HepG2 (cell line): ENCODE measurements around the gene SRP9. TPM values are rescaled to one million over a fixed set of nuclear protein-coding genes. Genes with fewer than 3 reads are reported as not detected.

Experiments
- ATAC-seq: fragments of 200-7000 bp; cut with Tn5 transposase; 3 replicates; pipeline ENCODE4 v1.9.1; 2020; ENCODE audit warnings: mild to moderate bottlenecking, moderate library complexity
- BruUV-seq: library from RNA; stranded (reverse); fragments of 400-500 nt; replicated peaks from 2 replicates; lab custom pipeline; 2021; lab: Mats Ljungman, UMichigan
- CTCF ChIA-PET: fragments of 300-600 bp; formaldehyde crosslinking; extraction: SDS; loops from one replicate; lab custom pipeline; 2021; ENCODE audit warnings: low total read pairs, inconsistent platforms, low intra/inter-chr PET ratio; lab: Yijun Ruan, JAX
- POLR2A ChIA-PET: fragments of 350-600 bp; sonication (Branson Sonifier 250); formaldehyde crosslinking; loops from one replicate; lab custom pipeline; 2020; ENCODE audit warnings: antibody characterized with exemption, inconsistent platforms; lab: Yijun Ruan, JAX
- DNase-seq: peaks from one replicate; pipeline ENCODE4 v3.0.0-alpha.2; 2015; ENCODE audit warnings: low spot score
- FAIRE-seq: peaks from 3 replicates; lab custom pipeline; 2011; peaks lifted over from hg19 to GRCh38; lab: Jason Lieb, UNC
- H2AFZ ChIP-seq: one replicate; pipeline ENCODE4 v1.6.1; 2011; ENCODE audit warnings: low read length, inconsistent platforms
- H3K27ac ChIP-seq: fragments of 300-600 bp; 3 replicates; pipeline ENCODE4 v1.8.0; 2011; ENCODE audit warnings: mixed run types, mild to moderate bottlenecking, mixed read lengths, low read length, inconsistent platforms; ENCODE audit not compliant: insufficient read depth; ENCODE audit errors: extremely low read length
- H3K27me3 ChIP-seq, 2 experiments: fragments of 200-600 bp in 1 of 2; 2 replicates in 1 of 2; 3 replicates in 1 of 2; pipeline versions ENCODE4 v1.6.0 to v1.8.0; 2011; ENCODE audit warnings: low read length in 2 of 2, mild to moderate bottlenecking in 2 of 2, moderate library complexity in 2 of 2, inconsistent platforms in 1 of 2; ENCODE audit not compliant: insufficient read depth in 2 of 2, control insufficient read depth in 1 of 2
- H3K36me3 ChIP-seq, 2 experiments: fragments of 200-600 bp in 1 of 2; replicated peaks in 1 of 2; 2 replicates in 1 of 2; 3 replicates in 1 of 2; pipeline versions ENCODE4 v1.5.1 to v1.8.0; 2011; ENCODE audit warnings: low read length in 2 of 2, inconsistent platforms in 1 of 2; ENCODE audit not compliant: insufficient read depth in 2 of 2, control insufficient read depth in 1 of 2
- H3K4me1 ChIP-seq: 2 replicates; pipeline ENCODE4 v1.5.1; 2012; ENCODE audit warnings: low read length, inconsistent platforms; ENCODE audit not compliant: insufficient read depth
- H3K4me2 ChIP-seq: 2 replicates; pipeline ENCODE4 v1.6.0; 2011; ENCODE audit warnings: low read depth, low read length, inconsistent platforms
- H3K4me3 ChIP-seq, 3 experiments: fragments of 200-600 bp in 1 of 3; sonication (generic), shearing (Covaris generic) in 1 of 3; replicated peaks in 1 of 3; 2 replicates each; pipeline ENCODE4 v1.5.1; 2011 to 2016; ENCODE audit warnings: low read length in 3 of 3, inconsistent platforms in 2 of 3, low read depth in 2 of 3, mild to moderate bottlenecking in 2 of 3, control low read depth in 1 of 3, mixed read lengths in 1 of 3; ENCODE audit not compliant: insufficient read depth in 1 of 3
- H3K79me2 ChIP-seq: one replicate; pipeline ENCODE4 v1.6.1; 2011; ENCODE audit warnings: low read length, inconsistent platforms; ENCODE audit not compliant: insufficient read depth
- H3K9ac ChIP-seq: 2 replicates; pipeline ENCODE4 v1.6.0; 2011; ENCODE audit warnings: mild to moderate bottlenecking, low read depth, low read length, inconsistent platforms; ENCODE audit not compliant: insufficient read depth
- H3K9me3 ChIP-seq: 2 replicates; pipeline ENCODE4 v1.5.1; 2012; ENCODE audit warnings: mild to moderate bottlenecking, low read length
- H4K20me1 ChIP-seq: 2 replicates; pipeline ENCODE4 v1.6.0; 2011; ENCODE audit warnings: inconsistent platforms, mild to moderate bottlenecking, low read length, moderate library complexity; ENCODE audit not compliant: insufficient read depth
- CEBPB ChIP-seq: IDR thresholded peaks from 2 replicates; pipeline ENCODE4 v1.6.1; 2011; ENCODE audit warnings: low read depth, low read length, improper control_type of control experiment, borderline replicate concordance
- CREM ChIP-seq, 2 experiments: sonication (generic) in 1 of 2; formaldehyde crosslinking in 1 of 2; IDR thresholded peaks; 2 replicates each; pipeline versions ENCODE4 v1.4.0 to v1.6.1; 2016 to 2020; ENCODE audit warnings: antibody characterized with exemption in 1 of 2, mild to moderate bottlenecking in 1 of 2, missing genetic modification reagents in 1 of 2
- GATAD2A ChIP-seq: IDR thresholded peaks from 2 replicates; pipeline ENCODE4 v1.6.1; 2016
- HNRNPH1 ChIP-seq: fragments of 200-400 bp; formaldehyde crosslinking; optimal IDR thresholded peaks from 2 replicates; pipeline ENCODE3; 2017; ENCODE audit warnings: mild to moderate bottlenecking, low read depth, low read length
- HOXA3 ChIP-seq: sonication (generic); formaldehyde crosslinking; IDR thresholded peaks from 2 replicates; pipeline ENCODE4 v1.5.0; 2020; ENCODE audit warnings: missing genetic modification reagents
- HOXA5 ChIP-seq: sonication (generic); formaldehyde crosslinking; IDR thresholded peaks from 2 replicates; pipeline ENCODE4 v1.4.0; 2020; ENCODE audit warnings: missing genetic modification reagents
- HOXD1 ChIP-seq: sonication (generic); formaldehyde crosslinking; IDR thresholded peaks from 2 replicates; pipeline ENCODE4 v1.5.0; 2020; ENCODE audit warnings: missing genetic modification reagents
- PRMT3 ChIP-seq: sonication (generic); formaldehyde crosslinking; IDR thresholded peaks from 2 replicates; pipeline ENCODE4 v1.8.1; 2022; ENCODE audit warnings: low read depth, mild to moderate bottlenecking, moderate library complexity, missing genetic modification reagents, borderline replicate concordance
- STAG1 ChIP-seq: sonication (generic); formaldehyde crosslinking; IDR thresholded peaks from 2 replicates; pipeline ENCODE4 v1.4.0; 2020; ENCODE audit warnings: missing genetic modification reagents
- ZNF7 ChIP-seq: IDR thresholded peaks from 2 replicates; pipeline ENCODE4 v1.6.1; 2016; ENCODE audit warnings: missing biosample characterization, missing genetic modification reagents
- ZSCAN31 ChIP-seq: sonication (generic); formaldehyde crosslinking; IDR thresholded peaks from 2 replicates; pipeline ENCODE4 v1.5.0; 2020; ENCODE audit warnings: low read depth, mild to moderate bottlenecking, missing genetic modification reagents
- WGBS: methylation state at CpG from one replicate; pipeline ENCODE4 v1.1.6; 2017; ENCODE audit warnings: low lambda C conversion rate; 5-methylcytosine and 5-hydroxymethylcytosine counted together
- in situ Hi-C: cut with HindIII; loops from 2 replicates; pipeline ENCODE4 v1.10.0; 2017; ENCODE audit warnings: low pct_unique_long_range_greater_than_20kb; ENCODE audit not compliant: extremely low pct_ligation_motif_present
- intact Hi-C: fragments of 100-400 bp; cut with micrococcal nuclease; formaldehyde crosslinking; loops from one replicate; pipeline ENCODE4 v1.10.0; 2022; ENCODE audit not compliant: unreplicated experiment
- polyA plus RNA-seq, 8 experiments: library from polyadenylated mRNA; depleted of rRNA in 3 of 8; stranded (reverse) in 7 of 8; unstranded in 1 of 8; fragments of >200 nt; fragmentation: Illumina TruSeq in 4 of 8; extraction: Trizol in 4 of 8; gene quantifications; 2 replicates each; pipeline versions ENCODE4 v1.2.1 to v1.2.3, GENCODE V29; 2011 to 2016; ENCODE audit warnings: low read depth in 4 of 8, missing spikeins in 1 of 8, mixed read lengths in 1 of 8; ENCODE audit not compliant: insufficient read depth in 1 of 8
- total RNA-seq, 5 experiments: library from RNA; depleted of rRNA; stranded (reverse); fragments of >200 nt; fragmentation: Illumina TruSeq; extraction: Trizol; gene quantifications; 2 replicates each; pipeline ENCODE4 v1.2.3, GENCODE V29; 2016; ENCODE audit warnings: low read depth in 1 of 5
- TF ChIP-seq, protein P1 (sequence below): sonication (generic); formaldehyde crosslinking; conservative IDR thresholded peaks from 2 replicates; pipeline ENCODE4 v1.4.0; 2020; ENCODE audit warnings: missing genetic modification reagents

SRP9 gene
- total and polyA plus RNA-seq, 2 of the 13 experiments (the other 11 are each of a cell fraction or from before 2014, with no cell fraction given), result 251 to 307 TPM

DNA sequence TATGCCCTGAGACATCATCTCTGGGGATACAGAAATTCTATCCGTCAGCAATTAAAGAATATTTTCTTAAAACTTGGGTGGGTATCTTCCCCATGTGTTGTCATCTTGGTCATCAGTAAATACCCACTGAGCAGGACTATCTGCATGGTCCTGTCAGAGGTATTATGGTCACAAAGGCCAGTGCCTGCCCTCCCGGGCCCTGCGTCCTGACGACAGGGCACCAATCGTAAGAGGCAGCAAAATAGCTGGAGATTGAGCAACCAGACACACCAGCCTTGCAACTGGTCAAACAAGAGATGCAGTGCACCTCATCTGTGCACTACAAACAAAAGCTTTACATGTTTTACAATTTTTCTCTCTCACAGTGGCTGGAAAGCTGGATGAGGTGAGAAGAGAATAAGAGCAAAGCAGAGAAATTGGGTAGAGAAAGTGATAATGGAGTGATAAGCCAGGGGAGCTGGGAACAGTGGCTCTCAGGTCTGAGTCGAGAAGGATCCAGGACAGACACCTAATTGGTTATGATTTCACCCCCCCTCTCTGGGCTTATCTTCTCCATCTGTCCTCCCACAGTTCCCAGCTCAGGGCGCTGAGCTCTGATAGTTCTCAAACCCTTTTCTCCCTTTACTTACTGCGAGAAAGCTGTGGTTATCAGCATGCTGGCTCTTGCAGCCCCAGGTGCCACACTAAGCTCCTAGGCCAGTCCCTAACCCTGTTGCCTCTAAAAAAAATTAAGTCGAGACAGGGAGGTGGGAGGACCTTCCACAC is 8.8 kb upstream of the SRP9 start (continued):
- TF ChIP-seq ZNF7 (CRISPR knock-in tag) (0 out of 2 replicates have a peak, but pooled peaks have one; percentile 39), GATAD2A (CRISPR knock-in tag) (peak; percentile 86), ZSCAN31 (CRISPR knock-in tag) (no peak), HNRNPH1 (no peak), HOXA5 (CRISPR knock-in tag) (peak; percentile 63; the same call in 1 of the 2 replicates), PRMT3 (CRISPR knock-in tag) (no peak), STAG1 (CRISPR knock-in tag) (no peak; the same call in 1 of the 2 replicates)
- TF ChIP-seq, protein P1, sequence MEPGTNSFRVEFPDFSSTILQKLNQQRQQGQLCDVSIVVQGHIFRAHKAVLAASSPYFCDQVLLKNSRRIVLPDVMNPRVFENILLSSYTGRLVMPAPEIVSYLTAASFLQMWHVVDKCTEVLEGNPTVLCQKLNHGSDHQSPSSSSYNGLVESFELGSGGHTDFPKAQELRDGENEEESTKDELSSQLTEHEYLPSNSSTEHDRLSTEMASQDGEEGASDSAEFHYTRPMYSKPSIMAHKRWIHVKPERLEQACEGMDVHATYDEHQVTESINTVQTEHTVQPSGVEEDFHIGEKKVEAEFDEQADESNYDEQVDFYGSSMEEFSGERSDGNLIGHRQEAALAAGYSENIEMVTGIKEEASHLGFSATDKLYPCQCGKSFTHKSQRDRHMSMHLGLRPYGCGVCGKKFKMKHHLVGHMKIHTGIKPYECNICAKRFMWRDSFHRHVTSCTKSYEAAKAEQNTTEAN (CRISPR knock-in tag), result peak; percentile 82; the same call in 1 of the 2 replicates
- TF ChIP-seq, all 625 proteins: peak for 95

DNA sequence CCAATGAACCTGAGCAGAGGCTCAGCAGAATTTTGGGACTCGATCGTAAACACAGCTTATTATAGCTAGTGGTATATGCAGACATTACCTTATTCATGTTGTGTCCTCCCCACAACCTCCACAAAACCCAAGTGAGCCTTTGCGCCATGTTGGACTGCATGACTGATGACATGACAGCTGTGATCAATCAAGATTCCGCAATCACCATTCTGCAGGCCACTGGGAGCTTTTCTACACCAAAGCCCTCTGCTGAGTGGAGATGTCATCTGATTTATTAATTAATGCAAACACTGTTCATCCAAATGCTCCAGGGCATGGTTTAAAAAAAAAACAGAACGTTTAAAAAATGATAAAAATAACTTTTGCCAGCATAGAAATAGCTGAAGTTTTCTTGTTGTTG is 7.9 kb upstream of the SRP9 start:
- TF ChIP-seq HOXD1 (CRISPR knock-in tag) (peak; percentile 61; the same call in 1 of the 2 replicates), HOXA3 (CRISPR knock-in tag) (no peak), CEBPB (peak; percentile 56; the same call in 1 of the 2 replicates), CREM (IDR thresholded peaks at IDR 0.05) (no peak), CREM (CRISPR knock-in tag; IDR thresholded peaks at IDR 0.05) (no peak)
- TF ChIP-seq, all 625 proteins: peak for 2
- Histone ChIP-seq H3K9ac (peak overlapping the region; percentile 42; the same call in 1 of the 2 replicates), H4K20me1 (no peaks in the 10 kb centered on the region), H2AFZ (no peak overlapping the region), H3K4me2 (peak overlapping the region; percentile 97), H3K79me2 (no peaks in the 10 kb centered on the region), H3K27me3 (no peaks in the 10 kb centered on the region), H3K36me3 (no peaks in the 10 kb centered on the region), H3K4me1 (peaks cover 88% of the 10 kb centered on the region), H3K9me3 (no peaks in the 10 kb centered on the region), H3K4me3 (no peak overlapping the region; a peak in 1 of 6 replicates), H3K27ac (peak overlapping the region; percentile 79)
- ATAC-seq, result no peak
- POLR2A ChIA-PET, result interaction anchor here (1.4 to 5.4 kb wide), 12 partner anchors 8 to 261 kb away, joined by 4 to 72 read pairs (median 30); partner anchors contain the start of genes ENAH, EPHX1 and SRP9
- DNase-seq, result no peak
- intact Hi-C loops, result loop anchor here (2.0 to 10.0 kb wide), 5 partner anchors 15 to 205 kb away; no protein-coding TSS in a partner anchor
- 69% methylated on average over 5 of the region's 5 CpGs for WGBS
- no peak for FAIRE-seq
- in situ Hi-C loops, result loop anchor here (5.0 kb wide), 3 partner anchors 77 to 292 kb away; partner anchors contain the start of gene ENAH
- BruUV-seq, result no TSS peak
- CTCF ChIA-PET, result interaction anchor here (2.1 kb wide), 1 partner anchor 295 kb away, joined by 6 read pairs; no protein-coding TSS in a partner anchor
